HG03432 (cell line): ENCODE measurements around the gene CTAG1B.
"Not testable (repeated sequence)": the region's sequence is repeated elsewhere in the genome, so short reads cannot be mapped to it uniquely, and the experiment has no call there.

Experiments
- ATAC-seq: cut with Tn5 transposase; IDR thresholded peaks from one replicate; pipeline ENCODE4 v1.9.1; 2021; ENCODE audit warnings: mild to moderate bottlenecking, moderate library complexity; ENCODE audit not compliant: unreplicated experiment

CTAG1B gene

DNA sequence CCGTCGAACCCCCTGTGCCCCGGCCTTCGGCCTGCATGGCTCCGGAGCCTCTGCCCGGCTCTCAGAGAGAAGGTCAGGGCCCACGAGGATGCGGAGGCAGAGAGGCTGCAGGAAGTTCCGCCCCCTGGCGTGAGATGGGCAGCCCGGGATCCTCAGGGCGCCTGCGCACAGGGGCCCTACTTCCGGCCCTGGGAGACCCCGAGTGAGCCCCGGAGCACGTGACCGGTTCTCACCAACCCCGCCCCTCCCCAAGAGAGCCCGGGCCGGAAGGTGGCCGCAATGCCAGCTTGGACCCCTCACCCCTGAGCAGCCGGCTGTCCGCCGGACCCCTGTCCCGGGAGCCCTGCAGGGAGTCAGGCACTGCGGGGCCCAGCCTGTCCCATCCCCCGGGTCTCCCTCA is at the start of gene CTAG1B:
Gene CTAG1B, minus strand, starts transcription at position 101 of the 400 bp plus-strand sequence. Its CDS starts 64 bp downstream, at position 37.
- ATAC-seq: not testable (repeated sequence)

DNA sequence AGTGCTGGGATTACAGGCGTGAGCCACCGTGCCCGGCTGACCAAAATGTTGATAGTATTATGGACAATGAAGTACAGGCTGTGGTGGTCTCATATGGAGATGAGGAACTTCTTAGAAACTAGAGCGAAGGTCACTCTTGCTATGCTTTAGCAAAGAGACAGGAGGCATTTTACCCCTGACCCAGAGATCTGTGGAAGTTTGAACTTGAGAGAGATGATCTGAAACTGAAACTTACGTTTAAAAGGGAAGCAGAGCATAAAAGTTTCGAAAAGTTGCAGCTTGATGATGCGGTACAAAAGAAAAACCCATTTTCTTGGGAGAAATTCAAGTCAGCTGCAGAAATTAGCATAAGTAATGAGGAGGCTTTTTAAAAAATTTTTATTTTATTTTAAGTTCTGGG is 42.8 kb upstream of the CTAG1B start:
- no peak for ATAC-seq

DNA sequence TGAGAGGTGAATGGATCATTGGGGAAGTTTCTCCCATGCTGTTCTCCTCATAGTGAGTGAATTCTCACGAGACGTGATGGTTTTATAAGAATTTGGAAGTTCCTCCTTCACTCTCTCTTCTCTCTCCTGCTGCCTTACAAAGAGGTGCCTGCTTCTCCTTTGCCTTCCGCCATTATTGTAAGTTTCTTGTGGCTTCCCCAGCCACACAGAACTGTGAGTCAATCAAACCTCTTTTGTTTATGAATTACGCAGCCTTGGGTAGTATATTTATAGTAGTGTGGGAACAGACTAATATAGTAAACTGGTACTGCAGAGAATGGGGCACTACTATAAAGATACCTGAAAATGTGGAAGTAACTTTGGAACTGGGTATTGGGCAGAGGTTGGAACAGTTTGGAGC is 42.1 kb upstream of the CTAG1B start:
- ATAC-seq: no peak

DNA sequence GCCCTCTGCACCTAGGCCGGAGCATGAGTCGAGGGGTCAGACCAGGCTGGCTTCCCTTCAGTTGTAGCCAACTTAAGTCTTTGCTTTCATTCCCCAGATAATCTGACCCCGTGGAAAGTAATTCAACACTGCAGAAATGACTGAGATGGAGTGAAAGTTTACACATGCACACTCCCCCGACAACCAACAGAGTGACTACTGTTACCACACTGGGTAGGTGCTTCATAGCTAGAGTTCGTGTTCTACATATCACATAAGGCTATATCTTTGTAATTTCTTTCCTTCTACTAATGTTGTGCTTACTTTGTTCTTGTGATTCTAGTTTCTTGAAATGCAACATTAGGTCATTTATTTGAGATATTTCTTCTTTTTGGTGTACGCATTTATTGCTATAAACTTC is 41.5 kb upstream of the CTAG1B start:
- ATAC-seq: no peak

DNA sequence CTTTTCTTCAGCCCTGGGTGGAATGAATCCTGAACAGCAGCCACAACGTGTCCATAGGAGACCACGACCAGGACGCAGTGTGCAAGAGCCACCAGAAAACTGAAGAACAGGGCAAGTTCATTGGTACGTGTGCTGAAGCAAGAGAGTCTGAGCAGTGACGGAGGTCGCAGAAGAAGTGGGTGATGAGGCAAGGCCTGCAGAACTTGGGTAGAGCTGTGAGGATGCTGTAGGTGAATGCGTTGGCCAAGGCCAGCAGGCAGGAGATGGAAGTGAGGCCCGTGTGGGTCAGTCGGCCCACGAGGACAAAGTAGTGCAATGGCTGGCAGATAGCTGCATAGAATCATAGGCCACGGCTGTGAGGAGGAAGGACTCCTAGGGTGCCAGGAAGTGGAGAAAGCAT is 39.9 kb upstream of the CTAG1B start:
- ATAC-seq: no peak

DNA sequence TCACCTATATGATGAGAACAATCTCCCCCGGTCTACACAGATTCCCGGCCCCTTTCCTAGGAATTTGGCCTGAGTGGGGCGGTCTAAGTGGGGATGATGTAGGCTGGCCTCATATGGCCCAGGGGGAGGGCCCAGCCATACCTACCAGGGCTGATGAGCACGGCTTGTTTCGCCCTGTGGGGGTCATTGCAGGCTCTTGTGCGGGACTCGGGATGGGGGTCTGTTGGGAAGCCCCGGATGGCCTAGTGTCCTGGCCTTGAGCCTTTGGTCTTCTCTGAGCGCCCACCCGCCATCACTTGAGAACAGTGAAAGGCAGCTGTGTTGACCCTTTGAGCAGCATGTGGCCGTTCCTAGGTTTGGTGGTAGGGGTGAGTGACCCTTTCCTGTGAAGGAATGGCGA is 39.1 kb upstream of the CTAG1B start:
- ATAC-seq: no peak

DNA sequence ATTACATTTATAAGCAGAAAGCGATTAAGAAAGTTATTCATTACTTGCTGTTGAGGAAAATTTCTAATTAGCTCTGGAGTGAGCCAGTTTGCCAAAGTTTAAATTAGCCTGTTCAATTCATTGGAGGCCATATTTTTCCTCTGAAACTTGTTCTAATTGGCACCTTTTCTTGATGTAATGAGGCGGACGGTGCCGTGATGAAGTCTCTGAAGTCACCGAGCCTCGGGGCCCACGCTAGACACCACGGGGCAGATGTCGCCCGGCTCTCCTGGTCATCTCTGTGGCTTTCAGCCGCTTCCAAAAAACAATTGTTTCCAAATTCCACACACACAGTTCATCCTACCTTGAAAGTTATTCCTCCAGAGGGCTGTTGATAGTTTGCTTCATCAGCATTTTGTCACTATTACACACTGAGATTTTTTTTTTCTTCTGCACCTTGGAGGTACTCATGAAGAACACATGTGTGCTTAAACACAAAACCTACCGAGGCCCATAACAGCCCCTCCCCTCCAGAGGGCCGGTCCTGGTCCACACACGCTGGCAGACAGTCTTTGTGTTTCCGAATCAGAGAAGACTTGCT is 38.2 kb upstream of the CTAG1B start:
- no peak for ATAC-seq

DNA sequence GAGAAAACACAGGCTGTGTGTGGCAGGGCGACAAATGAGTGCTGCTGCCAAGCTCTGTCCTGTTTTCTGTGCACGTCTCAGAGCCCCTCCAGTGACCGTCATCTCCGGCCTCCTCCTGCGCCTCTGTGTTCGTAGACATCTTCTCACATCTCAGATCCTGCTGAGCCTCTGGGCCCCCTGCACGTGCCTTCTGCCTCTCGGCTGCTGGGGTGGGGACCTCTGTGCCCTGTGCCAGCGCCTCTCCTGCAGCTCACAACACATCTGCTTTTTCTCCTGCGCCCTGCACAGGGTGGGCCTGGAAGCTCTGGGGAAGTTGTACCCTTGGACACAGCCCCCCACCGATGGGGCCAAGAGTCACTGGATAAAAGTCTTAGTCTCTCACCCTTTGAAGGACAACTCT is 36.7 kb upstream of the CTAG1B start:
- no peak for ATAC-seq

DNA sequence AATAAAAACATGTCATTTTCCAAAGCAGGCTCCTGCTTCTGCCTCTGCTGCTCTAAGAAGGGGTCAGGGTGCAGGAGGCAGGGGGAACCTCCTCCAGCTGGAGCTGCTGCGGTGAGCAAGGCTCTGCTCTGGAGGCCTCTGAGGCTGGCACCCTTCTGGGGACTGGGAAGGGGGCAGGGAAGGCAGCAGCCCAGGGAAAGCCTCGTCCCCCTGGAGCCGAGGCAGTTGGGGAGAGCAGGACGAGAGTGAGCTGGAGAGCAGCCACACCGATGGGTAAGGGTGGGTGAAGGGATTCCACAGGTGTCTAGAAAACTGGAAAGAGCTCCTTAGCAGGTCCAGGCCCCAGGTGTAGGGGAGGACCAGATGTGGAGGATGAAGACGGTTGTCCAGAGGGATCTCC is 36.3 kb upstream of the CTAG1B start:
- no peak for ATAC-seq

DNA sequence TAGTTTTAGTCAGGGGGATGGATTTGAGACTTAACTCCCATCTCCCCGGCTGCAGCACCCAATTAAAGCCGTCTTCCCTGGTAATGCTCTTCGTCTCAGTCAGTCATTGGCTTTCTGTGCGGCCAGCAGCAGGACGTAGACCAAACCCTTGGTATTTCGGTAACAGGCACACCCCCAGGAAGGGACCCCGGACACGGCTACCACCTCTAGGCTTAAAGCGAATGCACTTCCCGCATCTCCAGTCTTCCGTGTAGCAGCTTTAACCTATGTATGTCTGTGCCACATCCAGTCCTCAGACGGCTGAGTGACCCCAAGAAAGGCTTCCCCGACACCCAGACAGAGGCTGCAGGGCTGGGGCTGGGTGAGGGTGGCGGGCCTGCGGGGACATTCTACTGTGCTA is 35.8 kb upstream of the CTAG1B start:
- no peak for ATAC-seq

DNA sequence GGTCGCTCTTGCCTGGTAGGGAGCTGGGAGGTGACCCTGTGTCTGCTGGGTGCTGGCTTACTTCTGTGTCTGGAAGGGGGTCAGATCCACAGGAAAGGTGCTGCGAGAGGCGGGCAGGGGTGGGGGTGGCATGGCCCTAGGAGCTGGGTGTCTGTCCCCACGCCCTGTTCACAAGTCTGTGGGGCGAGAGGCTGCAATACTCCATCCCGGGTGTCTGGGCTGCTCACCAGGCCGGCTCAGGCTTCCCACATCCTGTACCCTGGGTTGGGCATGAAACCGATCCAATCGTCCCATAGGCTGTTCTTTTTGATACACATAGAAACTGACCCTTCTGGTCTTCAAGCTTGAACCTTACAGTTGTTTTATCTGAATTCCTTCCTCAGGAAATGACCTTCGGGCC is 35.3 kb upstream of the CTAG1B start:
- ATAC-seq: no peak

DNA sequence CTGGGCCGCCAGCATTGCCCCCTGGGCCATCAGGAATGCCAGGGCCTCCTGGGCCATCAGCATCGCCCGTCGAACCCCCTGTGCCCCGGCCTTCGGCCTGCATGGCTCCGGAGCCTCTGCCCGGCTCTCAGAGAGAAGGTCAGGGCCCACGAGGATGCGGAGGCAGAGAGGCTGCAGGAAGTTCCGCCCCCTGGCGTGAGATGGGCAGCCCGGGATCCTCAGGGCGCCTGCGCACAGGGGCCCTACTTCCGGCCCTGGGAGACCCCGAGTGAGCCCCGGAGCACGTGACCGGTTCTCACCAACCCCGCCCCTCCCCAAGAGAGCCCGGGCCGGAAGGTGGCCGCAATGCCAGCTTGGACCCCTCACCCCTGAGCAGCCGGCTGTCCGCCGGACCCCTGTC is 34.3 kb upstream of the CTAG1B start, which contains the start of gene CTAG2:
Gene CTAG2, minus strand, starts transcription at position 167 of the 400 bp plus-strand sequence. Its CDS starts 64 bp downstream, at position 103.
- not testable (repeated sequence) for ATAC-seq

DNA sequence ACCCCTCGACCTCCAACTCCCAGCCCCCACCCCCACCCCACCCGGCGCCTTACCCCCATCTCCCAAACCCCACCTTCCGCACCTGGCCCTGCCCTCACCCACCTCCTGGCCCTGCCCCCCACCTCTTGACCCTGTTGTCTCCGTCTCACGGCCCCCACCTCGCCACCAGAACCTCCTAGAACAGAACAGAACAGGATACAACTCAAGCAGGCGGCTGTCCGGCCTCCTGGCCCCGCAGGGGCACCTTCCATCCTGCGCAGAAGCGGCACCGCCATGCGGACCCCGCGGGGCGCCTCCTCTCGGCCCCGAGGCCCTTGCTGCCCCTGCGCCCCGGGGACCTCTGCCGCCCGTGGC is 33.9 kb upstream of the CTAG1B start:
- no peak for ATAC-seq

DNA sequence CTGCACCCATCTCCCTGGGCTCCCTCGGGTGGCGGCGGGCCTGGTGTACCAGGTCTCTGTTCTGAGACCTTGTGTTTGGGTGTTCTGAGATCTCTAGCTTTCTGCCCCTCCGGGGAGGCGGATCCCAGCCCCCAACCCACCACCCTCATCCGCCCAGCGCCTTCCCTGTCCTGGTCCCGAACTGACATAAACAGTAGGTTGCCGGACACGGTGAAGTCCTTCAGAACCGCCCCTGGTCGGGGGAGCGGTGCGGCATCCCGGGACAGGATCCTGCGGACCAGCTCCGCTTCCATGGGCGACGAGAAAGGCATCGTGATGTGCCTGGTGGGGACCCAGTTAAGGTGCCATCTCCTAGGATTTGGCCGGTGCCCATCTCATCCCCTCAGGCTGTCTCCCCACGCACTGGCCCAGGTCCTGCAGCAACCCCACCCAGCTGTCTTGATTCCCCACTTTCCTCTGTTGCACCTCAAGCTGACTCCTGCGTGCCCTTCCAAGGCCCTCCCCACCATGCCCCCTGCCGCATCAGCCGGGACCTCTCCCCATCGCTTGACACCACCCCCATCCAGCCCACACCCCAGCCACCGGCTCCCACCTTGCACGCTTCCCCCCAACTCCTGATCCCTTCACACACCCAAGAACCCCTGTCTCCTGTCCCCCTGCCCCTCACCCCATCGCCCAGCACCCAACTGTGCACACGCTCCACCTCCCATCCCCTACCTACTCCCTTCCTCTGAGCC is 33.4 kb upstream of the CTAG1B start:
- no peak for ATAC-seq

DNA sequence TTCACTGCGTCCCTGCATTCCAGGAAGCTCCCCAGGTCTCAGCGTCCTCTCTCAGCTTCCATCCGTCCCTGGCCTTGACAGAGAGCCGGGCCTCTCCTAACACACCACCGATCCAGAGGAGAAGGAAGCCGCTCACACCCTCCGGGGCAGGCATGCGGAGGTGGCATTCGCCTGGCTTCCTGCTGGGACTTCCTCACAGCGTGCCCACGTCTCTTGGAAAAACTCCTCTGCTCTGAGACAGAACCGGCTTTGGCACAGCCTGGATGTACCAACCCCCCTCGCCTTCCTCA is 31.1 kb upstream of the CTAG1B start:
- ATAC-seq: no peak

DNA sequence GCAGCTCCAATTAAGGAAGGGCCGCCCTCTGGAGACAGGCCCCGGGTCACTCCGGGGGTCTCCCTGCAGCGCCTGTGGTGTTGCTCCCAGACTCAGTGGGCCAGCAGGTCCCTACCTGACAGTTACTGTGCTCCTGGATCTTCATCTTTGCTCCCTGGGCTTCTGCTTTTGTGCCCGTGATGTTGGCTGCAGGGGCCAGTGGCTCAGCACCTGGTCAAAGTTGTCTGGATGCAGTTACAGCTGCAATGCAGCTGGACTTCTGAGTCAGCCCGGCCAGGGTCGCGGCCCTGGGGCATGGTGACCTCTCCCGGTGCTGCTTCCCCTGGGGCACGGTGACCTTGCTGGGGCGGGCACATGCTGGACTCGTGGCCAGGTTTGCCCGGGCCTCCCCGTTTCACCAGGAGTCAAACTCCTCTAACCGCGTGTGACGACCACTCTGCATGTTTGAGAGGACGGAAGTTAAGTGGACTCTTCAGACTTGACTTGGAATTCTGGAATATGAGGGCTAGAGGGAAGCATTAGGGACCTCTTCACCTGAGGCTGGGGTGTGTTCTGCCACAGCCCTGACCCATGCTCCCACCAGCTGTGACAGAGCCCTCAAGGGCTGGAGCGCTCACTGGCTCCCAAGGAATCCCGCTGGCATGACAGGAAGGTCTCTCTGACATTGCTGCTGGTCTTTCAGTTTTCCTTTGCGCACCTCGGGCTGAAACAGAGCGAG is 30.6 kb upstream of the CTAG1B start:
- ATAC-seq: no peak

DNA sequence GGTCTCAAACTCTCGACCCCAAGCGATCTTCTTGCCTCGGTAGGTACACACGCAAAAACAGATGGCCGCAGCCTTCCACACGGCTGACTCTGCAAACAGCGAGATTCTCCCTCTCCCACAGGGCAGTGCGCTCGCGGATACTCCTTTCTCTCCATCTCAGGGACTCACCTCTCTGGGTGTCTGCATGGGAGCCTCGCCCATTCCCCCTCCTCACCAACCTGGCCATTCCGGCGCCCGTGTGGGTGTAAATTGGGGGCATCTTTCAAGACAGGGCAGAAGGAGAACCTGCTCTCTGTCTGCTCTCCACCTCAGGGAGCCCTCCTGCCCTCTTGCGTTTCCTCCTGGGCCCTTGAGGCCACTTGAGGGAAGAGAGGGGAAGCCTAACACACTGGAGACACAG is 29.8 kb upstream of the CTAG1B start:
- ATAC-seq: no peak

DNA sequence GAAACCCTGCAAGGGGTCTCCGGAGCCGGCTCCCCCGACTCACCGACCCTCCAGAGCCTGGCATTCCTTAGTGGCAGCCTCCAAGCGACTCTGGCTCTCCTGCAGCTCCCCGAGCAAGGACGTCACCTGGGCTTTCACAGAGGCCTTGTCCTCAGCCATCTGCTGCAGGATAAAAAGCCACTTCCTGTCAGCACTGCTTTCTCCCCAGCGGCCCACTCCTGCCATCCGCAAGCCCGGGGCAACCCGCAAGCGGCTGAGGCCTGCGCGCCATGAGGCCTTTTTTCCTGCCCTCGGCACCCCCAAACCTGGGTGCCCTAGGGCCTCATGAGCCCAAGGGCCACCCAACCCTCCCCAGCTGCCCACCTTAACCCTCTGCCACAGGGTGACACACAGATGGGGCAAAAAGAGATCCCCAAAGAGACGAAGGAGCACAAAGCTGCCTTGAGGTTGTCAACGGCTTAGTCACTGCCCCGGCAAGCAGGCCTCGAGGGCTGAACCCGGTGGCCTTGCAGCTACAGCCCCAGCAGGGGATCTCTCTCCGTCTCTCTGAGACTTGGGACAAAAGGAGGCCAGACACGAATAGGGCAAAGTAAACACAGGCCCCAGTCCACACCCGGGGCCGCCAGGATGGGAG is 26.8 kb upstream of the CTAG1B start:
- not testable (repeated sequence) for ATAC-seq

DNA sequence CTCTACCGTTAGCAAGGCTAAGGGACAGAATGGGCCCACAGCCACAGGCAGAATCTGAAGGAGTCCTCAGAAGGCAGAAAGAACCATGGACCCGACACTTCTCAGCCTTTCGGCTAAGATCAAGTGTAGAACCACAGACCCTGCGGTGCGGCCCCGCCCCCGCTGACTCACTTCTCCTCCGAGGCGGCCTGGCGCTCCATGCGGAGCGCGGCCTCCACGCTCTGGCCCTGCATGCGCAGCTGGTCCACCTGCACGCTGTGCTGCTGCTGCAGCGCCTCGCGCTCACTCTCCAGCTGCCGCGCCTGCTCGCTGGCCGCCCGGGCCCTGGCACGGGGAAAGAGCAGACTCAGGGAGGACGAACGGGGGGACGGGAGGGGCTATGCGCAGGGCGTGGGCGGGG is 24.6 kb upstream of the CTAG1B start:
- ATAC-seq: not testable (repeated sequence)

DNA sequence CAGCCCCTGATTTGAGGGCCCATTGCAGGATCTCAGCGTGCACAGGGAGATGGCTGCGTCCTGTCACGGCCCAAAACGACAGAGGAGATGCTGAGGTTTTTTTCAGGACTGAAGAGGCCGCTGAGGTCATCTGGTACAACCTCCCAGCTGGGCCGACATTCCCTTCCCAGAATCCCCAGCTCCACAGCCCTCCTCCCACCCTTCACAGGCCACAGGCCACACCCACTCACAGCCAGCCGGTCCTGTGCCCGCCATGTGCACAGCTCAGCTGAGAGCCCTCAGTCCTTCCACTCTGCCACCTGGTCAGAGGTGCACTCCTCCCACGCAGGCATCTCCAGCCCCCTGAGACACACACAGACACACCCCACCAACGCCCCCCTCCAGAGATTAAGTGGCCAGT is 22.7 kb upstream of the CTAG1B start:
- not testable (repeated sequence) for ATAC-seq

DNA sequence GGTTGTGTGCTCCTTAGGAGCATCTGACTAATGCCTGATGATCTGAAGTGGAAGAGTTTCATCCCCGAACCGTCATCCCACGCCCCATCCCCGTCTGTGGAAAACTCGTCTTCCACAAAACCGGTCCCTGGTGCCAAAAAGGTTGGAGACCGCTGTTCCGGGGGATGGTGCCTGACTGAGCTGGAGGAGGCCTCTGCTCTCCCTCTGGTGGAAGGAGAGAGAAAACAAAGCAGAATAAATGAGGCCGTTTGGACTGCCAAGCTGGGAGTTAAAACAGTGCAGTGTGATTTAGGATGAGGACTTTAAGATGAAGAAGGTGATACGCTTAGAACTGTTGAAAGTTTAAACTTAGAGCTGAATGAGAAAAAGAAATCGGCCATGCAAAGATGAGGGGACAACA is 14.6 kb upstream of the CTAG1B start:
- ATAC-seq: not testable (repeated sequence)

DNA sequence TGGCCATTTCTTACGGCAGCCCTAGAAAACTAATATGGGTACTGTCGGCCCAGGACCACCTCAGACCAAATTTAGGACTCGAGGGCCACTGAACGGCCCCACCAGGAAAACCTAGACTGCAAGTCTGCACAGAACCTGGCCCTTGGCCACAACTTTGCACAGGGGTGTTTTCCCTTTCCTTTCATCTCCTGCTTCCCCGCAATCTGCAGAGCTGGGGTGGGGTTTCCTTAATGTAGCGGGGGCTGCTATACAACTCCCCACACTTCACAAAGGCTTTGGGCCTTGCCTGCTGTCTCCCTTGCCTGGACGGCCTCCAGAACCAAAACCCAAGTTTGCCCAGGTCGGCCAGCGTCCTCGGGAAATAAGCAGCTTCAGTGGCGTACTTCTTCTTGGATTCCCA is 11.9 kb upstream of the CTAG1B start:
- ATAC-seq: not testable (repeated sequence)
